B cell (primary cell): ENCODE results near the gene MUC20. TPM values are rescaled to one million over a fixed set of nuclear protein-coding genes. Genes with fewer than 3 reads are reported as not detected.

ENCODE experiments used
- ATAC-seq: fragments of 200-7000 bp; cut with Tn5 transposase; one replicate; pipeline ENCODE4 v1.10.0; 2021; ENCODE audit warnings: low read depth, mild to moderate bottlenecking, moderate number of reproducible peaks, moderate library complexity
- CTCF ChIA-PET: fragments of 350-600 bp; sonication (Branson Sonifier 250); formaldehyde crosslinking; loops from one replicate; lab custom pipeline; 2021; ENCODE audit warnings: antibody characterized with exemption, inconsistent platforms; lab: Charles Lee
- POLR2A ChIA-PET: fragments of 350-600 bp; sonication (Branson Sonifier 250); formaldehyde crosslinking; loops from one replicate; lab custom pipeline; 2021; ENCODE audit warnings: antibody characterized with exemption; lab: Charles Lee
- DNase-seq: peaks from one replicate; pipeline ENCODE4 v3.0.0; 2013
- H2AFZ ChIP-seq: 2 replicates; pipeline ENCODE4 v1.6.1; 2012; ENCODE audit warnings: mild to moderate bottlenecking, low read depth, low read length; ENCODE audit not compliant: insufficient read depth, poor library complexity, severe bottlenecking
- H3K27ac ChIP-seq, 2 donors: 1 replicate in 1 of 2; 2 replicates in 1 of 2; pipeline ENCODE4 v1.5.1; 2012 to 2013; ENCODE audit warnings: low read length in 2 of 2, mild to moderate bottlenecking in 2 of 2, moderate library complexity in 1 of 2
- H3K27me3 ChIP-seq, 4 experiments: fragments of 200-600 bp in 1 of 4; sonication (generic) in 1 of 4; replicated peaks in 1 of 4; 1 replicate in 2 of 4; 2 replicates in 2 of 4; pipeline versions ENCODE4 v1.6.1 to v1.7.0; 2013 to 2016; ENCODE audit warnings: low read length in 3 of 4, mild to moderate bottlenecking in 2 of 4, mixed read lengths in 1 of 4, moderate library complexity in 1 of 4; ENCODE audit not compliant: insufficient read depth in 4 of 4, control insufficient read depth in 3 of 4; ENCODE audit errors: control extremely low read depth in 1 of 4
- H3K36me3 ChIP-seq, 2 experiments: replicated peaks in 1 of 2; 1 replicate in 1 of 2; 2 replicates in 1 of 2; pipeline versions ENCODE4 v1.6.1 to v1.7.1; 2013; ENCODE audit warnings: low read length in 1 of 2; ENCODE audit not compliant: insufficient read depth in 2 of 2, control insufficient read depth in 1 of 2; ENCODE audit errors: control extremely low read depth in 1 of 2, extremely low read depth in 1 of 2
- H3K4me1 ChIP-seq, 2 donors: fragments of 200-600 bp in 1 of 2; sonication (generic) in 1 of 2; 1 replicate in 1 of 2; 2 replicates in 1 of 2; pipeline versions ENCODE4 v1.5.1 to v1.6.1; 2013 to 2017; ENCODE audit warnings: low read length in 2 of 2; ENCODE audit not compliant: control insufficient read depth in 2 of 2, insufficient read depth in 2 of 2
- H3K4me2 ChIP-seq: replicated peaks from 2 replicates; pipeline ENCODE3; 2012; ENCODE audit warnings: mild to moderate bottlenecking, low read depth, low read length; ENCODE audit not compliant: poor library complexity, severe bottlenecking
- H3K4me3 ChIP-seq, 5 experiments: fragments of 200-600 bp in 1 of 5; sonication (generic) in 1 of 5; 1 replicate in 3 of 5; 2 replicates in 2 of 5; pipeline versions ENCODE4 v1.5.1 to v1.7.0; 2011 to 2016; ENCODE audit warnings: low read length in 4 of 5, mild to moderate bottlenecking in 4 of 5, low read depth in 2 of 5, control low read depth in 1 of 5, moderate library complexity in 1 of 5; ENCODE audit not compliant: insufficient read depth in 1 of 5; ENCODE audit errors: control extremely low read depth in 1 of 5, extremely low read depth in 1 of 5
- H3K79me2 ChIP-seq: fragments of 200-600 bp; sonication (generic); one replicate; pipeline ENCODE4 v1.6.0; 2016; ENCODE audit warnings: low read length; ENCODE audit not compliant: control insufficient read depth, insufficient read depth
- H3K9ac ChIP-seq: fragments of 200-600 bp; sonication (generic); 2 replicates; pipeline ENCODE4 v1.6.1; 2017; ENCODE audit warnings: mild to moderate bottlenecking, low read length, moderate library complexity
- H3K9me3 ChIP-seq, 3 donors: one replicate each; pipeline versions ENCODE4 v1.6.1 to v1.7.1; 2013; ENCODE audit warnings: low read length in 2 of 3; ENCODE audit not compliant: control insufficient read depth in 2 of 3, insufficient read depth in 1 of 3; ENCODE audit errors: control extremely low read depth in 1 of 3
- H4K20me1 ChIP-seq: 2 replicates; pipeline ENCODE4 v1.6.0; 2012; ENCODE audit warnings: mild to moderate bottlenecking, low read length; ENCODE audit not compliant: insufficient read depth, control insufficient read depth, poor library complexity, severe bottlenecking
- H3K27ac Mint-ChIP-seq: one replicate; pipeline ENCODE4 v1.8.0; 2021; ENCODE audit warnings: mixed read lengths
- H3K27me3 Mint-ChIP-seq: one replicate; pipeline ENCODE4 v1.8.0; 2021; ENCODE audit warnings: mixed read lengths
- H3K4me1 Mint-ChIP-seq: one replicate; pipeline ENCODE4 v1.8.0; 2021; ENCODE audit warnings: mixed read lengths
- H3K4me3 Mint-ChIP-seq: one replicate; pipeline ENCODE4 v1.8.0; 2021; ENCODE audit warnings: mixed read lengths
- H3K9me3 Mint-ChIP-seq: one replicate; pipeline ENCODE4 v1.8.0; 2022; ENCODE audit warnings: mixed read lengths; ENCODE audit not compliant: insufficient read depth
- CTCF ChIP-seq: fragments of 200-600 bp; IDR thresholded peaks from one replicate; pipeline ENCODE4 v1.8.0; 2022; ENCODE audit warnings: antibody characterized with exemption, mild to moderate bottlenecking
- EZH2 ChIP-seq: IDR thresholded peaks from 2 replicates; pipeline ENCODE4 v1.6.1; 2012; ENCODE audit warnings: borderline replicate concordance, low read depth, mild to moderate bottlenecking, moderate library complexity, low read length; ENCODE audit not compliant: insufficient read depth, poor library complexity, severe bottlenecking
- WGBS: methylation state at CpG from one replicate; pipeline ENCODE4 v1.1.5; 2013; ENCODE audit warnings: missing lambda C conversion rate; ENCODE audit not compliant: insufficient coverage; 5-methylcytosine and 5-hydroxymethylcytosine counted together
- intact Hi-C: fragments of 100-400 bp; cut with micrococcal nuclease; formaldehyde crosslinking; loops from one replicate; pipeline ENCODE4 v1.10.0; 2022
- polyA plus RNA-seq: library from polyadenylated mRNA; depleted of rRNA; stranded (reverse); fragments of >200 nt; gene quantifications from 2 replicates; pipeline ENCODE4 v1.2.3, GENCODE V29; 2012
- total RNA-seq, 2 donors: library from RNA; stranded (reverse); fragments of 120-200 nt in 1 of 2; gene quantifications; 1 replicate in 1 of 2; 2 replicates in 1 of 2; pipeline versions ENCODE4 v1.2.3 to v1.2.4, GENCODE V29; 2013 to 2022

MUC20 gene
- total and polyA plus RNA-seq, 2 donors (not counting 1 experiment from before 2014, with no cell fraction given), result 11.0 to 15.6 TPM

GRCh38 chr3:195768831-195769303 lies 48.1 kb downstream of the MUC20 start:
- TF ChIP-seq CTCF, result no peak
- TF ChIP-seq EZH2, result no peak
- no peaks in the 10 kb centered on the region for H3K27me3 ChIP-seq
- no peak overlapping the region for H3K27ac ChIP-seq
- no peaks in the 10 kb centered on the region for H3K36me3 ChIP-seq
- peaks cover 0 to 14% (median 0%) of the 10 kb centered on the region in 3 donors for H3K9me3 ChIP-seq
- intact Hi-C loops, result no loop called here
- H3K4me1 ChIP-seq, result no peaks in the 10 kb centered on the region
- H4K20me1 ChIP-seq, result no peaks in the 10 kb centered on the region
- no peak for DNase-seq
- Mint-ChIP-seq H3K27me3 (peaks cover 4% of the 10 kb centered on the region), H3K4me1 (no peaks in the 10 kb centered on the region), H3K4me3 (no peak overlapping the region), H3K9me3 (peaks cover 4% of the 10 kb centered on the region), H3K27ac (no peak overlapping the region)
- no peak overlapping the region for H3K9ac ChIP-seq
- CTCF ChIA-PET, result no interaction called here
- no peak overlapping the region for H3K4me2 ChIP-seq
- ATAC-seq, result no peak
- no peaks in the 10 kb centered on the region for H3K79me2 ChIP-seq
- H3K4me3 ChIP-seq, result no peak overlapping the region
- WGBS, result 94% methylated on average over 17 of the region's 17 CpGs
- POLR2A ChIA-PET, result no interaction called here
- no peak overlapping the region for H2AFZ ChIP-seq

- H3K9me3 ChIP-seq, result peaks cover 0 to 14% (median 0%) of the 10 kb centered on the region in 3 donors
- no peaks in the 10 kb centered on the region for H3K36me3 ChIP-seq
- H3K27ac ChIP-seq, result no peak overlapping the region
- WGBS, result 94% methylated on average over 10 of the region's 10 CpGs
- H3K4me2 ChIP-seq, result no peak overlapping the region
- TF ChIP-seq EZH2 (no peak), CTCF (no peak)
- Mint-ChIP-seq H3K9me3 (peaks cover 4% of the 10 kb centered on the region), H3K4me1 (no peaks in the 10 kb centered on the region), H3K27me3 (no peaks in the 10 kb centered on the region), H3K27ac (no peak overlapping the region), H3K4me3 (no peak overlapping the region)
- H3K79me2 ChIP-seq, result no peaks in the 10 kb centered on the region
- intact Hi-C loops, result no loop called here
- ChIA-PET POLR2A (no interaction called here), CTCF (no interaction called here)
- H4K20me1 ChIP-seq, result no peaks in the 10 kb centered on the region
- no peak overlapping the region for H2AFZ ChIP-seq
- DNase-seq, result no peak
- no peak overlapping the region for H3K4me3 ChIP-seq
- H3K4me1 ChIP-seq, result no peaks in the 10 kb centered on the region
- H3K27me3 ChIP-seq, result no peaks in the 10 kb centered on the region
- H3K9ac ChIP-seq, result no peak overlapping the region
- ATAC-seq, result no peak
These were observed 48.8 kb downstream of the MUC20 start for GRCh38 chr3:195769551-195769950.
